ENCODE results near the gene ZBTB7C. TPM values are rescaled to one million over a fixed set of nuclear protein-coding genes. Genes with fewer than 3 reads are reported as not detected.

Gene ZBTB7C
- total RNA-seq, 1 donor from 2014 or later = 13.0 TPM

DNA sequence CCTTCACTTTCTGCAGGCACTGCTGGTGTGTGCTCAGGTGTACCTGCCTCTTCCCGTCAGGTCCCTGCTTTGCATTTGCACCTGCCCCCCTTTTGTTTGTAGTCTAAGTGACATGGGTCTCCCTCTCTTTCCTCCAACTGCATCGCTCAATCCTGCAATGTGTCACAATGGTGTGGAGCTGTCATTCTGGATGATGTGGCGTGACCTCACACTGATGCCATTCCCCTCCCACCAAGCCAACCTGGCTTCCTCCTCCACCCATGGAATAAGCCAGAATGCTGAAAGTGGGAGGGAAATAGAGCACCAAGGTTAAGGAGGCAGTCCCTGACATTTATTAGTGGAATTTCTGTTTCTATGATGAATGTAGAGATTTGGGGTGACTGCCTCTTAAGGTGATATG lies 156.7 kb downstream of the ZBTB7C start:
- Mint-ChIP-seq H3K4me1 (ENCODE audit: unreplicated experiment) (no peaks in the 10 kb centered on the region), H3K27me3 (no peaks in the 10 kb centered on the region)

DNA sequence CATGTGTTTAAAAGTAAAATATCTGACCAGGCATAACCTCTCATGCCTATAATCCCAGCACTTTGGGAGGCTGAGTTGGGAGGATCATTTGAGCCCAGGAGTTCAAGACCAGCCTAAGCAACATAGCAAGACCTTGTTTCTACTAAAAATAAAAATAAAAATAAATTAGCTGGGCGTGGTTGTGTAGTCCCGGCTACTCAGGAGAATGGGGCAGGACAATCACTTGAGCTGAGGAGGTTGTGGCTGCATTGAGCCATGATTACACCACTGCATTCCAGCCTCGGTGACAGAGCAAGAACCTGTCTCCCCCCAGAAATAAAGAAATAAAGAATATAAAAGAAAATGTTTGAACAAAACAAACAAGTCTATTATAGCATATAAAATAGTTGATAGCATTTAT lies 158.3 kb downstream of the ZBTB7C start:
- H3K9me3 Mint-ChIP-seq = no peaks in the 10 kb centered on the region
- no peak for DNase-seq (ENCODE audit: extremely low spot score, unreplicated experiment)
- H3K4me3 Mint-ChIP-seq = no peak overlapping the region
- H3K36me3 Mint-ChIP-seq = no peaks in the 10 kb centered on the region
- H3K27ac Mint-ChIP-seq = no peak overlapping the region
- no peaks in the 10 kb centered on the region for H3K4me1 Mint-ChIP-seq (ENCODE audit: unreplicated experiment)
- TF ChIP-seq, protein P1, sequence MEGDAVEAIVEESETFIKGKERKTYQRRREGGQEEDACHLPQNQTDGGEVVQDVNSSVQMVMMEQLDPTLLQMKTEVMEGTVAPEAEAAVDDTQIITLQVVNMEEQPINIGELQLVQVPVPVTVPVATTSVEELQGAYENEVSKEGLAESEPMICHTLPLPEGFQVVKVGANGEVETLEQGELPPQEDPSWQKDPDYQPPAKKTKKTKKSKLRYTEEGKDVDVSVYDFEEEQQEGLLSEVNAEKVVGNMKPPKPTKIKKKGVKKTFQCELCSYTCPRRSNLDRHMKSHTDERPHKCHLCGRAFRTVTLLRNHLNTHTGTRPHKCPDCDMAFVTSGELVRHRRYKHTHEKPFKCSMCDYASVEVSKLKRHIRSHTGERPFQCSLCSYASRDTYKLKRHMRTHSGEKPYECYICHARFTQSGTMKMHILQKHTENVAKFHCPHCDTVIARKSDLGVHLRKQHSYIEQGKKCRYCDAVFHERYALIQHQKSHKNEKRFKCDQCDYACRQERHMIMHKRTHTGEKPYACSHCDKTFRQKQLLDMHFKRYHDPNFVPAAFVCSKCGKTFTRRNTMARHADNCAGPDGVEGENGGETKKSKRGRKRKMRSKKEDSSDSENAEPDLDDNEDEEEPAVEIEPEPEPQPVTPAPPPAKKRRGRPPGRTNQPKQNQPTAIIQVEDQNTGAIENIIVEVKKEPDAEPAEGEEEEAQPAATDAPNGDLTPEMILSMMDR (conservative IDR thresholded peaks at IDR 0.05) = no peak
- no peaks in the 10 kb centered on the region for H3K27me3 Mint-ChIP-seq

More for the DNA sequence above, 156.7 kb downstream of the ZBTB7C start:
- Mint-ChIP-seq H3K27ac (no peak overlapping the region), H3K4me3 (no peak overlapping the region), H3K36me3 (no peaks in the 10 kb centered on the region), H3K9me3 (no peaks in the 10 kb centered on the region)
- TF ChIP-seq, protein P1 (conservative IDR thresholded peaks at IDR 0.05) = no peak
- DNase-seq (ENCODE audit: extremely low spot score, unreplicated experiment) = no peak

DNA sequence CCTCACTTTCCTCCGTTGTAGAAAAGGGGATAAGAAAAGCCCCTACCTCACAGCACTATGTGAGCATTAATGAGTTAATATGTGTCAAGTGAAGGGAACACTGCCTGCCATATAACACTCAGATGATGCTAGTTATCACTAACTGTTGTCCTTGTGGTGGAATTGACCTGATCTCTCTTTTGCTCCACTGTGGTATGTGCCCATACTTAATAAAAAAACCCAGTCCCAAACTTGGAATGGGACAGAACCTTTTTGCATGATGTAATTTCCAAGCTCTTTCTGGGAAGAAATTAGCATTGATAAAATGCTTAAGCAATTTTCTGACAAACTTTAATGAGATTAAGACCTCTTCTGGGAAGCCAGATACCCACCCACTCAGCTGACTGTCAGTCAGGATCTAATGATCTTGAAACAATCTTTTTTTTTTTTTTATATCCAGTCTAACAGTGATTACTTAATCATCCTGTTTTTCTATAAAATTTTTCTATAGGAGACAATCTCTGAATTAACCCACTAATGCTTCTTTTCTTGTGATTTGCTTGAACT lies 158.7 kb downstream of the ZBTB7C start:
- H3K36me3 Mint-ChIP-seq = no peaks in the 10 kb centered on the region
- no peaks in the 10 kb centered on the region for H3K4me1 Mint-ChIP-seq (ENCODE audit: unreplicated experiment)
- H3K9me3 Mint-ChIP-seq = no peaks in the 10 kb centered on the region
- H3K27ac Mint-ChIP-seq = no peak overlapping the region
- no peak overlapping the region for H3K4me3 Mint-ChIP-seq
- DNase-seq (ENCODE audit: extremely low spot score, unreplicated experiment) = no peak
- H3K27me3 Mint-ChIP-seq = no peaks in the 10 kb centered on the region
- TF ChIP-seq, protein P1 (conservative IDR thresholded peaks at IDR 0.05) = no peak

DNA sequence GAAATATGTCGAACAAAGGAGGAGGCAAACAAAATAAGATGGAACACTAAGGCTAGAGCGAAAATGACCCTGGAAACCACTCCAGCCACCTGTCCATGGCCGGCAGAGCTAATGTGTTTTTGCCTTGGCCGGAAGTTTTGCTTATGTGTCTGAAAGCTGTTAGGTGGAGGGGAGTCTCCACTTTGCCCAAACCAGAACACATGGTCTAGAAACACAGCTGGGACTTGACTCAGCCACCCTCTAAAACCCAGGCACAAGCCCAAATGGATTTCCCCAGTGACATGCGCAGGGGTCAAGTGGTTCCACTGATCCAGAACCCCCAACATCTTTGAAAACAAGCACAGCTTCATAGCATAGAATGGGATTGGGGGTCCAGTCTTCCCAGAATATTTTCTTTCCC lies 159.3 kb downstream of the ZBTB7C start:
- H3K36me3 Mint-ChIP-seq = no peaks in the 10 kb centered on the region
- TF ChIP-seq, protein P1 (conservative IDR thresholded peaks at IDR 0.05) = no peak
- no peaks in the 10 kb centered on the region for H3K9me3 Mint-ChIP-seq
- no peaks in the 10 kb centered on the region for H3K27me3 Mint-ChIP-seq
- no peak overlapping the region for H3K4me3 Mint-ChIP-seq
- H3K27ac Mint-ChIP-seq = no peak overlapping the region
- no peak for DNase-seq (ENCODE audit: extremely low spot score, unreplicated experiment)
- H3K4me1 Mint-ChIP-seq (ENCODE audit: unreplicated experiment) = no peaks in the 10 kb centered on the region

DNA sequence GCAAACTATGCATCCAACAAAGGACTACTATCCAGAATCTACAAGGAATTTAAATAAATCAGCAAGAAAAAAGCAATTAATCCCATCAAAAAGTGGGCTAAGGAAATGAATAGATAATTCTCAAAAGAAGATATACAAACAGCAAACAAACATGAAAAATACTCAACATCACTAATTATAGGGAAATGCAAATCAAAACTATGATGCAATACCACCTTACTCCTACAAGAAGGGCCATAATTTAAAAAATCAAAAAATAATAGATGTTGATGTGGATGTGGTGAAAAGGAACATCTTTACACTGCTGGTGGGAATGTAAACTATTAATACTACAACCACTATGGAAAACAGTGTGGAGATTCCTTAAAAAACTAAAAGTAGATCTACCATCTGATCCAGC lies 164.7 kb downstream of the ZBTB7C start:
- no peak for DNase-seq (ENCODE audit: extremely low spot score, unreplicated experiment)
- H3K27ac Mint-ChIP-seq = no peak overlapping the region
- H3K36me3 Mint-ChIP-seq = no peaks in the 10 kb centered on the region
- H3K4me3 Mint-ChIP-seq = no peak overlapping the region
- H3K9me3 Mint-ChIP-seq = no peaks in the 10 kb centered on the region
- no peaks in the 10 kb centered on the region for H3K27me3 Mint-ChIP-seq
- TF ChIP-seq, protein P1 (conservative IDR thresholded peaks at IDR 0.05) = no peak
- H3K4me1 Mint-ChIP-seq (ENCODE audit: unreplicated experiment) = no peaks in the 10 kb centered on the region

DNA sequence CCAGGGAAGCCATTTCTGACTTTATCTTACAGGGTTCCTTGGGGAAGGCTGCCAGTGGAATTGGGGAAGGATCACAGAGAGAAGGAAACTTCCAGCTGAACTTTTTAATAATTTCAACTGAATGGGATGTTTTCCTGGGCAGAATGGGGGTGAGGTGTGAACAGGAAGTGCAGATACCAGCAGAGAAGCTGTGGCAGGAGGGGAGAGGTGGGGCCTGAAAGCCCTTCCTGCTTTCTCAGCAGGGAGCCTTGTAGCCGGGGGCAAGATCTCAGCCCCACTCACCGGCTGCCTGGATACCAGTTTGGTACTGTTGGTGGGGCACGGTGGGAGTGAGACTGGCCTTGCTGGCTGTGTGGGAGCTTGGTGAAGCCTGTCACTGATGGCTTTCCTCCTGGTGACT lies 170.5 kb downstream of the ZBTB7C start:
- no peaks in the 10 kb centered on the region for H3K27me3 Mint-ChIP-seq
- DNase-seq (ENCODE audit: extremely low spot score, unreplicated experiment) = no peak
- peak overlapping the region; percentile 20 for H3K27ac Mint-ChIP-seq
- peaks cover 5% of the 10 kb centered on the region for H3K4me1 Mint-ChIP-seq (ENCODE audit: unreplicated experiment)
- TF ChIP-seq, protein P1 (conservative IDR thresholded peaks at IDR 0.05) = no peak
- H3K4me3 Mint-ChIP-seq = no peak overlapping the region
- H3K36me3 Mint-ChIP-seq = no peaks in the 10 kb centered on the region
- H3K9me3 Mint-ChIP-seq = no peaks in the 10 kb centered on the region

All from type B pancreatic cell (in vitro differentiated cells).